Measurements from ENCODE around the gene TMEM63A.
"Not testable (repeated sequence)": the region's sequence is repeated elsewhere in the genome, so short reads cannot be mapped to it uniquely, and the experiment has no call there.

The TMEM63A gene

DNA sequence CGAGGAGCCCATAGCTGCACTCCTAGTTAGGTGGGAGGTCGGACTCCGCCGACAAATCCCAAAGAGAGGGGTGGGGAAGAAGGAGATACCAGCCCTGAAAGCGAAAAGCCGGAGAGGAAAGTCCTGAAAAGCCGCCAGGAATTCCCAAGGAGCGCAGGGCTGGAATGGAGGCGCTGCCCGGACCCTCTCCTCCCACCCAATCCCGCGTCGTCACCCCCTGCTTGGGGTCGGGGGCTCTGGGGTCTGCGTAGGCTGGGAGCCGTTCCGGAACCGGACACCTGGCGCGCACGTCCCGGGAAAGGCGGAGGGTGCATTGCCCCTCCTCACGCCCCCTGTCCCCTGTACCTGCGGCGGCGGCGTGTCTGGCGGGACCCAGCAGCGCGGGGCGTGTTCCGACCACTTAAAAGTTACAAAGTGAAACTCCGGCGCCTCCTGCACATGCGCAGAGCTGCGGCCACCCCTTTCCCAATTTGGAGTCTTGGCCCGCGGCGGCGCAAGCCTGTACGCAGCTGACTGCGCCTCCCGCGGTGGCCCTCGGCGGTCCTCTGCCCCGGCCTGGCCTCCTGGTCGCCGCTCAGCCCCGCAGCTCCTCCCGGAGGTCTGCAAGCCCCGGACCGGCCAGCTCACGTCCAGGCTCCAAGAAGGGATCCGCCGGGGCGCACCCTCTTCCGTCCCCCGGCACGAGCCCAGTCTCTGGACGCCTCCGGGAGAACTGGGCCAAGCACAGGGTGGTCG, at the start of gene TMEM63A:
Gene TMEM63A (minus strand): TSS at position 422 of the 735 bp plus-strand sequence. CDS start 4,800 bp downstream, outside the sequence.
- FAIRE-seq (no peak), DNase-seq (ENCODE audit: insufficient read length, low spot score) (no peak)
- TF ChIP-seq CTCF (IDR thresholded peaks at IDR 0.05; ENCODE audit: insufficient read depth, missing control alignments), result no peak

DNA sequence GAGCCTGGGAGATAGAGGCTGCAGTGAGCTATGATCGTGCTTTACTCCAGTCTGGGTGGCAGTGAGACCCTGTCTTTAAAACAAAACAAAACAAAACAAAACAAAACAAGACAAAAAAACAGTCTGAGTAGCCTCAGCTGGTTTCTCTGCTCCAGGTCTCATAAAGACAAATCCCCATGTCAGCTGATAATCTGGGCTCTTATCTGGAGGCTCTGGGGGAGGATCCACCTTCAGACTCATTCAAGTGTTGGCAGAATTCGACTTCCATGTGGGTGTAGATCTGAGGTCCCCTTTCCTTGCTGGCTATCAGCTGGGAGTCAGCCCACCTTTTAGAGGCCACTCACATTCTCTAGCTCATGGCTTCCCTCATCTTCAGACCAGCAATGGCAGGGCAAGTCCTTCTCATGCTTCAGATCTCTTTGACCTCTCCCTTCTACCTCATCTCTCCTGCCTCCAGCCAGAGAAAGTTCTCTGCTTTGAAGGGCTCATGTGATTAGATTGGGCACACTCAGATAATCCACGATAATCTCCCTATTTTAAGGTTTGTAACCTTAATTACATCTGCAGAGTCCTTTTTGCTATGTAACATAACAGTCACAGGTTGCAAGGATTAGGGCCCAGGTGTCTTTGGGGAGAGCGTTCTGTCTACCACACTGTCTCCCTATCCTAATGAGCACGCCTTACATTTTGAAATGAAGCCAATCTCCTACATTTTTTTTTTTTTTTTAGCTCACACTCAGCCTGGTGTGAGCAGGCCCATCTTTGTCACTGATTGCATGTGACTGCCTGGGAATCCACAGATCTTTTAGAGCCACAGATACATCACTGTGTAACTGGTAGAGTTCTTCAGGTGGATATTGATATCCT, 49.3 kb upstream of the TMEM63A start:
- DNase-seq (ENCODE audit: insufficient read length, low spot score) (no peak), FAIRE-seq (no peak)
- no peak for TF ChIP-seq CTCF (IDR thresholded peaks at IDR 0.05; ENCODE audit: insufficient read depth, missing control alignments)

GRCh38 chr1:225930566-225930965, 48.4 kb upstream of the TMEM63A start:
- FAIRE-seq (no peak), DNase-seq (ENCODE audit: insufficient read length, low spot score) (no peak)
- no peak for TF ChIP-seq CTCF (IDR thresholded peaks at IDR 0.05; ENCODE audit: insufficient read depth, missing control alignments)

GRCh38 chr1:225929462-225929861, 47.3 kb upstream of the TMEM63A start:
- not testable (repeated sequence) for FAIRE-seq; DNase-seq (ENCODE audit: insufficient read length, low spot score)

- TF ChIP-seq CTCF (IDR thresholded peaks at IDR 0.05; ENCODE audit: insufficient read depth, missing control alignments), result no peak
- DNase-seq (ENCODE audit: insufficient read length, low spot score) (no peak), FAIRE-seq (no peak)
Measured at GRCh38 chr1:225928186-225929175, 46.3 kb upstream of the TMEM63A start.

GRCh38 chr1:225926551-225927113, 44.5 kb upstream of the TMEM63A start:
- TF ChIP-seq CTCF (IDR thresholded peaks at IDR 0.05; ENCODE audit: insufficient read depth, missing control alignments), result no peak
- no peak for FAIRE-seq
- no peak for DNase-seq (ENCODE audit: insufficient read length, low spot score)

Measured in D721Med (cell line).